ENCODE data around the gene EDIL3. TPM values are rescaled to one million over a fixed set of nuclear protein-coding genes. Genes with fewer than 3 reads are reported as not detected.

EDIL3 gene
- total and polyA plus RNA-seq, 12 donors = 4.6 to 59.7 (median 13.7) TPM

- H3K4me1 ChIP-seq (replicated peaks in 1 of 2) = no peaks in the 10 kb centered on the region
- H3K36me3 ChIP-seq (replicated peaks in 1 of 2) = no peaks in the 10 kb centered on the region
- no peak overlapping the region for H3K27ac ChIP-seq
- H3K4me3 ChIP-seq = no peak overlapping the region
- no peaks in the 10 kb centered on the region for H3K27me3 ChIP-seq
- intact Hi-C loops (cut with DNase I) = no loop called here
- TF ChIP-seq CTCF (IDR thresholded peaks at IDR 0.05) (no peak), POLR2A (IDR thresholded peaks at IDR 0.05) (no peak)
- no peak for DNase-seq
- no peaks in the 10 kb centered on the region for H3K9me3 ChIP-seq (replicated peaks in 1 of 3)
- WGBS, 4 donors = 90 to 97% (median 94%) methylated on average over 2 of the region's 2 CpGs
Measured at GRCh38 chr5:84057211-84057610, 327.5 kb downstream of the EDIL3 start.

- Histone ChIP-seq H3K36me3 (replicated peaks in 1 of 2) (no peaks in the 10 kb centered on the region), H3K9me3 (replicated peaks in 1 of 3) (no peaks in the 10 kb centered on the region), H3K4me3 (no peak overlapping the region), H3K27ac (no peak overlapping the region), H3K4me1 (replicated peaks in 1 of 2) (no peaks in the 10 kb centered on the region), H3K27me3 (no peaks in the 10 kb centered on the region)
- 76 to 89% (median 84%) methylated on average over 3 of the region's 3 CpGs for WGBS, 4 donors
- TF ChIP-seq CTCF (IDR thresholded peaks at IDR 0.05) = no peak
- no peak for TF ChIP-seq POLR2A (IDR thresholded peaks at IDR 0.05)
- intact Hi-C loops (cut with DNase I) = no loop called here
- no peak for DNase-seq
Measured at GRCh38 chr5:84045964-84046363, 338.7 kb downstream of the EDIL3 start.

- Histone ChIP-seq H3K9me3 (replicated peaks in 1 of 3) (no peaks in the 10 kb centered on the region), H3K27ac (no peak overlapping the region), H3K4me3 (no peak overlapping the region), H3K36me3 (replicated peaks in 1 of 2) (no peaks in the 10 kb centered on the region), H3K4me1 (replicated peaks in 1 of 2) (no peaks in the 10 kb centered on the region), H3K27me3 (no peaks in the 10 kb centered on the region)
- TF ChIP-seq POLR2A (IDR thresholded peaks at IDR 0.05) (no peak), CTCF (IDR thresholded peaks at IDR 0.05) (no peak)
- 76 to 100% (median 94%) methylated on average over 1 of the region's 1 CpG for WGBS, 4 donors
- DNase-seq = no peak
- intact Hi-C loops (cut with DNase I) = no loop called here
Measured at GRCh38 chr5:84036842-84037241, 347.8 kb downstream of the EDIL3 start.

GRCh38 chr5:84032324-84032723 is 352.4 kb downstream of the EDIL3 start:
- no peak overlapping the region for H3K27ac ChIP-seq
- no peaks in the 10 kb centered on the region for H3K27me3 ChIP-seq
- H3K4me3 ChIP-seq = no peak overlapping the region
- H3K9me3 ChIP-seq (replicated peaks in 1 of 3) = no peaks in the 10 kb centered on the region
- H3K4me1 ChIP-seq (replicated peaks in 1 of 2) = no peaks in the 10 kb centered on the region
- DNase-seq = no peak
- no peaks in the 10 kb centered on the region for H3K36me3 ChIP-seq (replicated peaks in 1 of 2)
- intact Hi-C loops (cut with DNase I) = no loop called here
- TF ChIP-seq POLR2A (IDR thresholded peaks at IDR 0.05) (no peak), CTCF (IDR thresholded peaks at IDR 0.05) (no peak)
